OCI-LY3 (cell line): ENCODE results near the gene TBXAS1.

Experiments
- H2AFZ ChIP-seq: fragments of 200-600, 300-600 bp; shearing (Covaris generic); 2 replicates; pipeline ENCODE4 v1.6.0; 2014; ENCODE audit warnings: antibody characterized with exemption, low read depth, low read length
- H3K27ac ChIP-seq: fragments of 200-600, 300-600 bp; sonication (generic); 2 replicates; pipeline ENCODE4 v1.5.1; 2014; ENCODE audit warnings: mild to moderate bottlenecking, low read length, moderate library complexity, mixed read lengths
- H3K27me3 ChIP-seq: fragments of 200-600, 300-600 bp; sonication (generic); 2 replicates; pipeline ENCODE4 v1.6.1; 2014; ENCODE audit warnings: low read depth, low read length, mixed read lengths
- H3K36me3 ChIP-seq: fragments of 200-600, 300-600 bp; sonication (generic); replicated peaks from 2 replicates; pipeline ENCODE3; 2014; ENCODE audit warnings: low read depth, low read length, mixed read lengths
- H3K4me1 ChIP-seq: fragments of 300-600, 200-600 bp; sonication (generic); 2 replicates; pipeline ENCODE4 v1.6.1; 2014; ENCODE audit warnings: low read length, mixed read lengths
- H3K4me2 ChIP-seq: fragments of 200-600, 300-600 bp; sonication (generic); 2 replicates; pipeline ENCODE4 v1.6.1; 2014; ENCODE audit warnings: low read length, mixed read lengths
- H3K4me3 ChIP-seq: fragments of 300-600, 200-600 bp; sonication (generic); 2 replicates; pipeline ENCODE4 v1.5.1; 2014; ENCODE audit warnings: antibody characterized with exemption, mild to moderate bottlenecking, low read length, moderate library complexity
- H3K79me2 ChIP-seq: fragments of 300-600, 200-600 bp; shearing (Covaris generic); 2 replicates; pipeline ENCODE4 v1.6.1; 2014; ENCODE audit warnings: mild to moderate bottlenecking, low read length, mixed read lengths
- H3K9ac ChIP-seq: fragments of 300-600, 200-600 bp; shearing (Covaris generic); 2 replicates; pipeline ENCODE4 v1.6.0; 2014; ENCODE audit warnings: mild to moderate bottlenecking, low read length, moderate library complexity
- H3K9me3 ChIP-seq: fragments of 200-600, 300-600 bp; shearing (Covaris generic); 2 replicates; pipeline ENCODE4 v1.6.1; 2014; ENCODE audit warnings: low read length, mixed read lengths; ENCODE audit not compliant: insufficient read depth
- H4K20me1 ChIP-seq: fragments of 200-600, 300-600 bp; sonication (generic); 2 replicates; pipeline ENCODE4 v1.6.1; 2016; ENCODE audit warnings: low read length, mixed read lengths; ENCODE audit not compliant: insufficient read depth
- CTCF ChIP-seq: fragments of 200-600, 300-600 bp; sonication (generic); IDR thresholded peaks from 2 replicates; pipeline ENCODE4 v1.5.1; 2014; ENCODE audit warnings: antibody characterized with exemption, low read length, low read depth
- EZH2phosphoT487 ChIP-seq: fragments of 200-600 bp; shearing (Covaris generic); IDR thresholded peaks from 2 replicates; pipeline ENCODE4 v1.6.1; 2018; ENCODE audit warnings: antibody characterized with exemption, mixed run types, low read depth

TBXAS1 gene

DNA sequence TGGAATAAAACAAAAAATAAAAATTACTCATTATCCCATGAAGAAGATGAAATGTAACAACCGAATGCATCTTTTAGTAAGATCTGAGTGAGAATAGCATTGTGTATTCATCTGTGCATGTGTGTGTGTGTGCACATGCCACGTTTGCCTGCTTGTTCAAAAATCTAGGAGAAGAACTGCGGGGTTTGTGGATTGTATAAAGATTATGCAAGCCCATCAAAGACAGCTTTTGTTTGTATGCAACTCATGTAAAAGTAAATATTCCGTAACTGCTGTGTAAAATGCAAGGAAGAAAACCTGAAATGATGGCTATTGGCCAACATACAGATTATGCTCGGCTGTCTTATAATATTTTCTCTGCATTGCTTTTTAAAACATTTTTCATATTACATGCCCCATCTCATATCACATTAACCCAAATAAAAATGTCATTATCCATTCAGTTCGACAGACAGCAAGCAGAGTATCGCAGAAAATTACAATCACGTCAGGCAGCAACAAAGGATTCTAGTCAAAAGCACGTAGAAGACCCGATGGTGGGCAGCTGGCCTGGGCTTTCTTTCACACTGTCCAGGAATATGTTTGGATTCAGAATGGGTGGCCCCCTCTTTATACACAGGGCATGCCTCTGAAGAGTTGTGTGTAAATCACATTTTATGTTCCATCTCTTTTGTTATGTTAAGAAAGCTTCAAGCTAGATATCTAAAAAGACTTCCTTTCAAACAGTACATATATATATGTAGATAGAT is 119.7 kb downstream of the TBXAS1 start:
- no peak overlapping the region for H3K27ac ChIP-seq
- no peaks in the 10 kb centered on the region for H3K4me1 ChIP-seq
- no peak overlapping the region for H3K9ac ChIP-seq
- H3K4me3 ChIP-seq: no peak overlapping the region
- H3K36me3 ChIP-seq: no peaks in the 10 kb centered on the region
- no peaks in the 10 kb centered on the region for H4K20me1 ChIP-seq
- H3K79me2 ChIP-seq: no peaks in the 10 kb centered on the region
- H3K4me2 ChIP-seq: no peak overlapping the region
- H3K27me3 ChIP-seq: peaks cover 23% of the 10 kb centered on the region
- no peaks in the 10 kb centered on the region for H3K9me3 ChIP-seq
- TF ChIP-seq CTCF (no peak), EZH2phosphoT487 (no peak)
- H2AFZ ChIP-seq: no peak overlapping the region

- H3K4me2 ChIP-seq: no peak overlapping the region
- H3K4me1 ChIP-seq: no peaks in the 10 kb centered on the region
- TF ChIP-seq EZH2phosphoT487: no peak
- no peaks in the 10 kb centered on the region for H3K36me3 ChIP-seq
- H3K27ac ChIP-seq: no peak overlapping the region
- no peak overlapping the region for H3K9ac ChIP-seq
- H2AFZ ChIP-seq: no peak overlapping the region
- no peaks in the 10 kb centered on the region for H3K9me3 ChIP-seq
- no peak overlapping the region for H3K4me3 ChIP-seq
- H3K79me2 ChIP-seq: no peaks in the 10 kb centered on the region
- H4K20me1 ChIP-seq: no peaks in the 10 kb centered on the region
- H3K27me3 ChIP-seq: peaks cover 14% of the 10 kb centered on the region
These were observed 120.6 kb downstream of the TBXAS1 start for GRCh38 chr7:139949629-139950028.

- TF ChIP-seq EZH2phosphoT487 (no peak), CTCF (no peak)
- Histone ChIP-seq H3K27ac (no peak overlapping the region), H3K9me3 (no peaks in the 10 kb centered on the region), H2AFZ (no peak overlapping the region), H3K4me1 (no peaks in the 10 kb centered on the region), H3K36me3 (no peaks in the 10 kb centered on the region), H3K4me2 (no peak overlapping the region), H3K9ac (no peak overlapping the region), H3K79me2 (no peaks in the 10 kb centered on the region), H3K27me3 (peaks cover 4% of the 10 kb centered on the region; the same call in 1 of the 2 replicates), H4K20me1 (no peaks in the 10 kb centered on the region), H3K4me3 (no peak overlapping the region)
These were observed 121.9 kb downstream of the TBXAS1 start for GRCh38 chr7:139950881-139951525.

DNA sequence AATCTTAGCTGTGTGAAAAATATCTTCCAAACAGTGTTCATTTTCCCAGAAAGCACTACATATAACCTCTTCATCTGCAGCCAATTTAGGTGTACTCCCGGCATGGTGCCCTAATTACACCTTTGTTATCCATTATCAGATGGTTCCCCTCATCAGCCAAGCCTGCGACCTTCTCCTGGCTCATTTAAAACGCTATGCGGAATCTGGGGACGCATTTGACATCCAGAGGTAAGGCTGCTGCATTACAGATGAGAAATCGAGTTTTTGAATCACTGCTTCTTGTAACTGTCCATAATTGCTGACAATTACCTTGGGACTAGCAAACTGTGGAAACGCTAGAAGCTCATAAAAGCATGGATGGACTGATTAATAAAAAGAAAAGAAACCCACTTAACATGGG is 124.2 kb downstream of the TBXAS1 start:
- Histone ChIP-seq H3K36me3 (no peaks in the 10 kb centered on the region), H3K27ac (no peak overlapping the region), H3K9me3 (no peaks in the 10 kb centered on the region), H3K4me1 (no peaks in the 10 kb centered on the region), H3K27me3 (no peaks in the 10 kb centered on the region; the same call in 1 of the 2 replicates), H3K4me2 (no peak overlapping the region), H4K20me1 (no peaks in the 10 kb centered on the region), H3K79me2 (no peaks in the 10 kb centered on the region), H3K4me3 (no peak overlapping the region), H2AFZ (no peak overlapping the region), H3K9ac (no peak overlapping the region)
- no peak for TF ChIP-seq CTCF
